GM12878 (cell line): ENCODE measurements around the gene PYGO1. TPM values are rescaled to one million over a fixed set of nuclear protein-coding genes. Genes with fewer than 3 reads are reported as not detected.

Experiments used
- ATAC-seq: fragments of 200-7000 bp; cut with Tn5 transposase; 3 replicates; pipeline ENCODE4 v1.9.1; 2020; ENCODE audit warnings: mild to moderate bottlenecking, moderate library complexity
- BruUV-seq: library from RNA; stranded (reverse); fragments of 400-500 nt; replicated peaks from 2 replicates; lab custom pipeline; 2021; lab: Mats Ljungman, UMichigan
- CTCF ChIA-PET: fragments of 300-600 bp; sonication (Branson Sonifier 250); formaldehyde crosslinking; extraction: SDS; loops from one replicate; lab custom pipeline; 2021; ENCODE audit warnings: inconsistent platforms; lab: Yijun Ruan, JAX
- POLR2A ChIA-PET: fragments of 350-600 bp; formaldehyde crosslinking; extraction: SDS; loops from one replicate; lab custom pipeline; 2021; ENCODE audit warnings: inconsistent platforms; lab: Charles Lee
- RAD21 ChIA-PET: fragments of 300-600 bp; sonication (Branson Sonifier 250); formaldehyde crosslinking; loops from one replicate; lab custom pipeline; 2023; ENCODE audit warnings: antibody characterized with exemption; ENCODE audit not compliant: unreplicated experiment; lab: Charles Lee
- SMC1A ChIA-PET: fragments of 300-600 bp; sonication (Branson Sonifier 250); formaldehyde crosslinking; loops from one replicate; lab custom pipeline; 2023; ENCODE audit not compliant: unreplicated experiment, uncharacterized antibody; lab: Charles Lee
- DNase-seq: peaks from one replicate; pipeline ENCODE4 v3.0.0-alpha.2; 2011; ENCODE audit warnings: low read depth, low spot score
- FAIRE-seq: peaks from 3 replicates; lab custom pipeline; 2011; peaks lifted over from hg19 to GRCh38; lab: Jason Lieb, UNC
- H2AFZ ChIP-seq: 2 replicates; pipeline ENCODE4 v1.6.0; 2011; ENCODE audit warnings: low read depth, low read length, control low read depth; ENCODE audit not compliant: control insufficient read depth
- H3K27ac ChIP-seq: 2 replicates; pipeline ENCODE4 v1.5.1; 2011; ENCODE audit warnings: control low read depth; ENCODE audit not compliant: control insufficient read depth, insufficient read depth
- H3K27me3 ChIP-seq, 2 experiments: replicated peaks in 1 of 2; 2 replicates each; pipeline versions ENCODE4 v1.6.0 to v1.6.1; 2011; ENCODE audit warnings: low read length in 1 of 2; ENCODE audit not compliant: control insufficient read depth in 2 of 2, insufficient read depth in 2 of 2
- H3K36me3 ChIP-seq, 2 experiments: 2 replicates each; pipeline ENCODE4 v1.5.1; 2011; ENCODE audit warnings: low read length in 1 of 2; ENCODE audit not compliant: control insufficient read depth in 2 of 2, insufficient read depth in 2 of 2
- H3K4me1 ChIP-seq: 2 replicates; pipeline ENCODE4 v1.6.1; 2011; ENCODE audit warnings: mild to moderate bottlenecking, low read length, moderate library complexity, mixed read lengths; ENCODE audit not compliant: control insufficient read depth, insufficient read depth
- H3K4me2 ChIP-seq: 2 replicates; pipeline ENCODE4 v1.6.0; 2011; ENCODE audit warnings: control low read depth; ENCODE audit not compliant: control insufficient read depth, insufficient read depth
- H3K4me3 ChIP-seq: fragments of 200-600 bp; sonication (generic); 2 replicates; pipeline ENCODE4 v1.5.1; 2016
- H3K79me2 ChIP-seq: 2 replicates; pipeline ENCODE4 v1.6.0; 2011; ENCODE audit warnings: low read length; ENCODE audit not compliant: control insufficient read depth, insufficient read depth
- H3K9ac ChIP-seq: 2 replicates; pipeline ENCODE4 v1.8.0; 2011; ENCODE audit warnings: low read length, control low read depth, mixed read lengths; ENCODE audit not compliant: control insufficient read depth, insufficient read depth
- H3K9me3 ChIP-seq: replicated peaks from 3 replicates; pipeline ENCODE4 v1.5.1; 2011; ENCODE audit warnings: mild to moderate bottlenecking, low read length; ENCODE audit not compliant: control insufficient read depth, insufficient read depth
- H4K20me1 ChIP-seq: 2 replicates; pipeline ENCODE4 v1.6.0; 2011; ENCODE audit not compliant: control insufficient read depth, insufficient read depth
- BMI1 ChIP-seq: fragments of 450-650 bp; IDR thresholded peaks from 2 replicates; pipeline ENCODE4 v1.6.1; 2016; ENCODE audit warnings: mild to moderate bottlenecking, moderate library complexity, borderline replicate concordance
- CHD1 ChIP-seq: IDR thresholded peaks from 2 replicates; pipeline ENCODE4 v1.6.1; 2012; ENCODE audit warnings: low read depth, low read length, improper control_type of control experiment
- CHD4 ChIP-seq: fragments of 200-600 bp; sonication (generic); IDR thresholded peaks from 2 replicates; pipeline ENCODE4 v1.6.1; 2016; ENCODE audit warnings: mild to moderate bottlenecking
- KDM1A ChIP-seq: fragments of 200-600 bp; sonication (generic); IDR thresholded peaks from 2 replicates; pipeline ENCODE4 v1.6.1; 2016; ENCODE audit warnings: borderline replicate concordance
- POLR2AphosphoS5 ChIP-seq: IDR thresholded peaks from 2 replicates; pipeline ENCODE4 v1.6.1; 2011; ENCODE audit warnings: mild to moderate bottlenecking, low read length, inconsistent platforms
- POU2F2 ChIP-seq: IDR thresholded peaks from 3 replicates; pipeline ENCODE4 v1.6.1; 2011; ENCODE audit warnings: low read depth, mild to moderate bottlenecking, low read length, borderline replicate concordance
- RBBP5 ChIP-seq: fragments of 200-600 bp; sonication (generic); conservative IDR thresholded peaks from 2 replicates; pipeline ENCODE4 v1.6.1; 2016
- RELA ChIP-seq: fragments of 450-650 bp; IDR thresholded peaks from 2 replicates; pipeline ENCODE4 v1.8.0; 2014; ENCODE audit warnings: borderline replicate concordance; ENCODE audit not compliant: partially characterized antibody
- STAT1 ChIP-seq: fragments of 450-650 bp; conservative IDR thresholded peaks from 2 replicates; pipeline ENCODE4 v1.6.1; 2014; ENCODE audit warnings: antibody characterized with exemption, mild to moderate bottlenecking
- ZNF274 ChIP-seq: IDR thresholded peaks from one replicate; pipeline ENCODE4 v1.8.0; 2011; ENCODE audit not compliant: insufficient read length, insufficient read depth
- WGBS: methylation state at CpG from one replicate; pipeline ENCODE4 v1.1.6; 2016; ENCODE audit warnings: low lambda C conversion rate; ENCODE audit not compliant: insufficient replicate concordance, insufficient coverage; ENCODE audit errors: missing lambda C conversion rate; 5-methylcytosine and 5-hydroxymethylcytosine counted together
- in situ Hi-C: fragments of 300-500 bp; cut with MboI; formaldehyde crosslinking; loops from 9 replicates; pipeline ENCODE4 v1.14.3; 2018; ENCODE audit warnings: mixed read lengths
- intact Hi-C: fragments of 100-400 bp; cut with micrococcal nuclease; formaldehyde crosslinking; loops from one replicate; pipeline ENCODE4 v1.14.2; 2022; ENCODE audit not compliant: unreplicated experiment
- polyA plus RNA-seq, 11 experiments: library from polyadenylated mRNA; depleted of rRNA in 4 of 11; unstranded in 6 of 11; stranded (reverse) in 5 of 11; fragments of >200 nt; fragmentation: Nextera tagmentation in 4 of 11; fragmentation: Illumina TruSeq in 1 of 11; extraction: Ambion mirVana in 4 of 11; extraction: Trizol in 1 of 11; gene quantifications; 1 replicate in 1 of 11; 2 replicates in 10 of 11; pipeline versions ENCODE4 v1.2.1 to v1.2.3, GENCODE V29; 2011 to 2016; ENCODE audit warnings: inconsistent platforms in 2 of 11, missing spikeins in 2 of 11, low read depth in 1 of 11
- total RNA-seq, 4 experiments: library from RNA; depleted of rRNA in 3 of 4; stranded (reverse); fragments of >200 nt in 3 of 4; fragmentation: Illumina TruSeq in 1 of 4; extraction: Trizol in 1 of 4; gene quantifications; 2 replicates each; pipeline versions ENCODE4 v1.2.1 to v1.2.3, GENCODE V29; 2013 to 2021
- TF ChIP-seq, protein P1 (sequence below): fragments of 450-650 bp; IDR thresholded peaks from 2 replicates; pipeline ENCODE4 v1.6.1; 2016; ENCODE audit warnings: mild to moderate bottlenecking
- TF ChIP-seq, protein P2 (sequence below): fragments of 150-350 bp; IDR thresholded peaks from 2 replicates; pipeline ENCODE4 v1.6.1; 2016; ENCODE audit warnings: low read depth, low read length

The PYGO1 gene
- total and polyA plus RNA-seq, 10 of the 15 experiments (the other 5 are each of a cell fraction or from before 2014, with no cell fraction given), result 0.01 TPM; not detected in 9

DNA sequence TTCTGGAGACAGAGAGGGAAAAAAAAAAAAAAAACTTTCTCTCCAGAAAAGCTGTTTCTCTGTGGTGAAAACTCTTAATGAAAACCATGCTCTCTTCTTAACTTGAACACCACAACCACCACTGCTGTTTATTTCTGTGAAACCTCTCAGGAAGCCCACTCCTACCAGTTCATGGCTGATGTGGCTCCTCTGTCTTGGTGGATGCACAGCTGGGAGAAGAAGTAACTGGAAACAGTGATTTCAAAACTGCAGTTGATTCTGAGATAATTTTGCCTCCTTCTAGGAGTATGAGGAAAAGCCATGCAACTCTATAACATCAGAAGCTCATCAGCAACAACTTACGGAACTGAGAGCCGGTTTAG lies 40.2 kb upstream of the PYGO1 start:
- no peak overlapping the region for H3K4me2 ChIP-seq
- no peak for ATAC-seq
- TF ChIP-seq POU2F2, result no peak
- no peak for TF ChIP-seq RELA
- TF ChIP-seq RBBP5, result no peak
- no peak for TF ChIP-seq CHD1
- no peak for TF ChIP-seq ZNF274
- no peak for TF ChIP-seq STAT1
- TF ChIP-seq, protein P1, sequence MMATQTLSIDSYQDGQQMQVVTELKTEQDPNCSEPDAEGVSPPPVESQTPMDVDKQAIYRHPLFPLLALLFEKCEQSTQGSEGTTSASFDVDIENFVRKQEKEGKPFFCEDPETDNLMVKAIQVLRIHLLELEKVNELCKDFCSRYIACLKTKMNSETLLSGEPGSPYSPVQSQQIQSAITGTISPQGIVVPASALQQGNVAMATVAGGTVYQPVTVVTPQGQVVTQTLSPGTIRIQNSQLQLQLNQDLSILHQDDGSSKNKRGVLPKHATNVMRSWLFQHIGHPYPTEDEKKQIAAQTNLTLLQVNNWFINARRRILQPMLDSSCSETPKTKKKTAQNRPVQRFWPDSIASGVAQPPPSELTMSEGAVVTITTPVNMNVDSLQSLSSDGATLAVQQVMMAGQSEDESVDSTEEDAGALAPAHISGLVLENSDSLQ, result no peak
- TF ChIP-seq BMI1, result no peak
- TF ChIP-seq, protein P2, sequence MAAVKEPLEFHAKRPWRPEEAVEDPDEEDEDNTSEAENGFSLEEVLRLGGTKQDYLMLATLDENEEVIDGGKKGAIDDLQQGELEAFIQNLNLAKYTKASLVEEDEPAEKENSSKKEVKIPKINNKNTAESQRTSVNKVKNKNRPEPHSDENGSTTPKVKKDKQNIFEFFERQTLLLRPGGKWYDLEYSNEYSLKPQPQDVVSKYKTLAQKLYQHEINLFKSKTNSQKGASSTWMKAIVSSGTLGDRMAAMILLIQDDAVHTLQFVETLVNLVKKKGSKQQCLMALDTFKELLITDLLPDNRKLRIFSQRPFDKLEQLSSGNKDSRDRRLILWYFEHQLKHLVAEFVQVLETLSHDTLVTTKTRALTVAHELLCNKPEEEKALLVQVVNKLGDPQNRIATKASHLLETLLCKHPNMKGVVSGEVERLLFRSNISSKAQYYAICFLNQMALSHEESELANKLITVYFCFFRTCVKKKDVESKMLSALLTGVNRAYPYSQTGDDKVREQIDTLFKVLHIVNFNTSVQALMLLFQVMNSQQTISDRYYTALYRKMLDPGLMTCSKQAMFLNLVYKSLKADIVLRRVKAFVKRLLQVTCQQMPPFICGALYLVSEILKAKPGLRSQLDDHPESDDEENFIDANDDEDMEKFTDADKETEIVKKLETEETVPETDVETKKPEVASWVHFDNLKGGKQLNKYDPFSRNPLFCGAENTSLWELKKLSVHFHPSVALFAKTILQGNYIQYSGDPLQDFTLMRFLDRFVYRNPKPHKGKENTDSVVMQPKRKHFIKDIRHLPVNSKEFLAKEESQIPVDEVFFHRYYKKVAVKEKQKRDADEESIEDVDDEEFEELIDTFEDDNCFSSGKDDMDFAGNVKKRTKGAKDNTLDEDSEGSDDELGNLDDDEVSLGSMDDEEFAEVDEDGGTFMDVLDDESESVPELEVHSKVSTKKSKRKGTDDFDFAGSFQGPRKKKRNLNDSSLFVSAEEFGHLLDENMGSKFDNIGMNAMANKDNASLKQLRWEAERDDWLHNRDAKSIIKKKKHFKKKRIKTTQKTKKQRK, result no peak
- TF ChIP-seq KDM1A, result no peak
- TF ChIP-seq POLR2AphosphoS5, result no peak
- no peak for TF ChIP-seq CHD4
- no peaks in the 10 kb centered on the region for H4K20me1 ChIP-seq
- no peak for FAIRE-seq
- no peaks in the 10 kb centered on the region for H3K79me2 ChIP-seq
- H3K36me3 ChIP-seq, result no peaks in the 10 kb centered on the region
- intact Hi-C loops, result no loop called here
- no peak overlapping the region for H2AFZ ChIP-seq
- in situ Hi-C loops, result no loop called here
- no peak overlapping the region for H3K9ac ChIP-seq
- RAD21 ChIA-PET, result no interaction called here
- H3K27ac ChIP-seq, result no peak overlapping the region
- no peak for DNase-seq
- BruUV-seq, result no TSS peak
- H3K4me3 ChIP-seq, result no peak overlapping the region
- POLR2A ChIA-PET, result no interaction called here
- H3K4me1 ChIP-seq, result no peaks in the 10 kb centered on the region
- CTCF ChIA-PET, result no interaction called here
- H3K27me3 ChIP-seq, result no peaks in the 10 kb centered on the region
- H3K9me3 ChIP-seq, result no peaks in the 10 kb centered on the region
- SMC1A ChIA-PET, result no interaction called here
- 30% methylated on average over 2 of the region's 2 CpGs for WGBS
